WTC11 (cell line): ENCODE results near the gene TEAD1. TPM values are rescaled to one million over a fixed set of nuclear protein-coding genes. Genes with fewer than 3 reads are reported as not detected.

ENCODE experiments used
- ATAC-seq: fragments of 200-7000 bp; cut with Tn5 transposase; 2 replicates; pipeline ENCODE4 v1.10.0; 2021; ENCODE audit warnings: mild to moderate bottlenecking, moderate library complexity
- CTCF ChIA-PET: fragments of 300-600 bp; sonication (Branson Sonifier 250); formaldehyde crosslinking; loops from one replicate; lab custom pipeline; 2021; ENCODE audit warnings: antibody characterized with exemption; lab: Charles Lee
- POLR2A ChIA-PET: fragments of 350-600 bp; sonication (Branson Sonifier 250); formaldehyde crosslinking; loops from one replicate; lab custom pipeline; 2021; ENCODE audit warnings: antibody characterized with exemption; lab: Charles Lee
- DNase-seq: peaks from one replicate; pipeline ENCODE4 v3.0.0; 2021; ENCODE audit warnings: low spot score
- H3K27ac Mint-ChIP-seq: 2 replicates; pipeline ENCODE4 v1.8.0; 2021; ENCODE audit warnings: mixed read lengths
- H3K27me3 Mint-ChIP-seq: 2 replicates; pipeline ENCODE4 v1.8.0; 2021; ENCODE audit warnings: low read depth, mild to moderate bottlenecking, moderate library complexity, mixed read lengths
- H3K36me3 Mint-ChIP-seq: 2 replicates; pipeline ENCODE4 v1.8.0; 2021; ENCODE audit warnings: mixed read lengths
- H3K4me1 Mint-ChIP-seq: 2 replicates; pipeline ENCODE4 v1.8.0; 2022; ENCODE audit warnings: mixed read lengths
- H3K4me3 Mint-ChIP-seq: 2 replicates; pipeline ENCODE4 v1.8.0; 2021; ENCODE audit warnings: mild to moderate bottlenecking, moderate library complexity, mixed read lengths
- H3K9me3 Mint-ChIP-seq: 2 replicates; pipeline ENCODE4 v1.8.0; 2021; ENCODE audit warnings: mixed read lengths
- ATF6 ChIP-seq: sonication (generic); formaldehyde crosslinking; IDR thresholded peaks from 2 replicates; pipeline ENCODE4 v1.8.1; 2023; ENCODE audit warnings: mild to moderate bottlenecking, missing genetic modification reagents
- FOXK1 ChIP-seq: sonication (generic); formaldehyde crosslinking; IDR thresholded peaks from 2 replicates; pipeline ENCODE4 v1.8.0; 2022; ENCODE audit warnings: mild to moderate bottlenecking, moderate library complexity, missing genetic modification reagents
- GABPB1 ChIP-seq: sonication (generic); formaldehyde crosslinking; IDR thresholded peaks from 2 replicates; pipeline ENCODE4 v1.8.1; 2023; ENCODE audit warnings: mild to moderate bottlenecking, missing genetic modification reagents
- NR3C1 ChIP-seq: sonication (generic); formaldehyde crosslinking; conservative IDR thresholded peaks from 2 replicates; pipeline ENCODE4 v1.8.1; 2023; ENCODE audit warnings: low read depth, mild to moderate bottlenecking, missing genetic modification reagents
- SP1 ChIP-seq: sonication (generic); formaldehyde crosslinking; conservative IDR thresholded peaks from 2 replicates; pipeline ENCODE4 v1.8.1; 2022; ENCODE audit warnings: missing genetic modification reagents
- ZMAT4 ChIP-seq: fragments of 250-450 bp; sonication (Bioruptor Pico); IDR thresholded peaks from 2 replicates; pipeline ENCODE4 v1.9.0; 2021; ENCODE audit warnings: mild to moderate bottlenecking
- ZNF219 ChIP-seq: sonication (generic); formaldehyde crosslinking; IDR thresholded peaks from 2 replicates; pipeline ENCODE4 v1.8.0; 2023; ENCODE audit warnings: missing genetic modification reagents, mild to moderate bottlenecking, borderline replicate concordance
- ZNF396 ChIP-seq: fragments of 250-450 bp; sonication (Bioruptor Pico); IDR thresholded peaks from 2 replicates; pipeline ENCODE4 v1.8.0; 2021; ENCODE audit warnings: mild to moderate bottlenecking, moderate library complexity, borderline replicate concordance
- total RNA-seq: library from RNA; stranded (reverse); gene quantifications from 3 replicates; pipeline ENCODE4 v1.2.3, GENCODE V29; 2021
- TF ChIP-seq, protein P1 (sequence below): fragments of 200-600 bp; IDR thresholded peaks from 2 replicates; pipeline ENCODE4 v1.8.0; 2022; ENCODE audit warnings: antibody characterized with exemption
- TF ChIP-seq, protein P2 (sequence below): sonication (generic); formaldehyde crosslinking; IDR thresholded peaks from 2 replicates; pipeline ENCODE4 v1.8.0; 2022; ENCODE audit warnings: mild to moderate bottlenecking, missing genetic modification reagents
- TF ChIP-seq, protein P3 (sequence below): sonication (generic); formaldehyde crosslinking; IDR thresholded peaks from 2 replicates; pipeline ENCODE4 v1.8.0; 2023; ENCODE audit warnings: missing genetic modification reagents, mild to moderate bottlenecking, borderline replicate concordance
- TF ChIP-seq, protein P4 (sequence below): sonication (generic); formaldehyde crosslinking; IDR thresholded peaks from 2 replicates; pipeline ENCODE4 v1.8.0; 2022; ENCODE audit warnings: mild to moderate bottlenecking, missing genetic modification reagents

Gene TEAD1
- total RNA-seq, 1 experiment from 2014 or later: 79.9 TPM

GRCh38 chr11:12727563-12728211 is 53.5 kb downstream of the TEAD1 start:
- H3K27me3 Mint-ChIP-seq: no peaks in the 10 kb centered on the region
- H3K27ac Mint-ChIP-seq: peak overlapping the region; percentile 57; the same call in 1 of the 2 replicates
- no peak for TF ChIP-seq NR3C1 (CRISPR knock-in tag)
- no peak for TF ChIP-seq ATF6 (CRISPR knock-in tag)
- no peak for TF ChIP-seq ZMAT4 (CRISPR knock-in tag)
- TF ChIP-seq, protein P1, sequence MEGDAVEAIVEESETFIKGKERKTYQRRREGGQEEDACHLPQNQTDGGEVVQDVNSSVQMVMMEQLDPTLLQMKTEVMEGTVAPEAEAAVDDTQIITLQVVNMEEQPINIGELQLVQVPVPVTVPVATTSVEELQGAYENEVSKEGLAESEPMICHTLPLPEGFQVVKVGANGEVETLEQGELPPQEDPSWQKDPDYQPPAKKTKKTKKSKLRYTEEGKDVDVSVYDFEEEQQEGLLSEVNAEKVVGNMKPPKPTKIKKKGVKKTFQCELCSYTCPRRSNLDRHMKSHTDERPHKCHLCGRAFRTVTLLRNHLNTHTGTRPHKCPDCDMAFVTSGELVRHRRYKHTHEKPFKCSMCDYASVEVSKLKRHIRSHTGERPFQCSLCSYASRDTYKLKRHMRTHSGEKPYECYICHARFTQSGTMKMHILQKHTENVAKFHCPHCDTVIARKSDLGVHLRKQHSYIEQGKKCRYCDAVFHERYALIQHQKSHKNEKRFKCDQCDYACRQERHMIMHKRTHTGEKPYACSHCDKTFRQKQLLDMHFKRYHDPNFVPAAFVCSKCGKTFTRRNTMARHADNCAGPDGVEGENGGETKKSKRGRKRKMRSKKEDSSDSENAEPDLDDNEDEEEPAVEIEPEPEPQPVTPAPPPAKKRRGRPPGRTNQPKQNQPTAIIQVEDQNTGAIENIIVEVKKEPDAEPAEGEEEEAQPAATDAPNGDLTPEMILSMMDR: no peak
- TF ChIP-seq, protein P2, sequence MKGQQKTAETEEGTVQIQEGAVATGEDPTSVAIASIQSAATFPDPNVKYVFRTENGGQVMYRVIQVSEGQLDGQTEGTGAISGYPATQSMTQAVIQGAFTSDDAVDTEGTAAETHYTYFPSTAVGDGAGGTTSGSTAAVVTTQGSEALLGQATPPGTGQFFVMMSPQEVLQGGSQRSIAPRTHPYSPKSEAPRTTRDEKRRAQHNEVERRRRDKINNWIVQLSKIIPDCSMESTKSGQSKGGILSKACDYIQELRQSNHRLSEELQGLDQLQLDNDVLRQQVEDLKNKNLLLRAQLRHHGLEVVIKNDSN: no peak
- H3K4me3 Mint-ChIP-seq: no peak overlapping the region
- ATAC-seq: no peak
- peaks cover 6% of the 10 kb centered on the region; the same call in 1 of the 2 replicates for H3K36me3 Mint-ChIP-seq
- ChIA-PET POLR2A (no interaction called here), CTCF (no interaction called here)
- H3K4me1 Mint-ChIP-seq: peaks cover 79% of the 10 kb centered on the region
- DNase-seq: no peak
- no peaks in the 10 kb centered on the region for H3K9me3 Mint-ChIP-seq

- CTCF ChIA-PET: no interaction called here
- H3K27me3 Mint-ChIP-seq: no peaks in the 10 kb centered on the region
- no peak overlapping the region for H3K4me3 Mint-ChIP-seq
- peaks cover 78% of the 10 kb centered on the region for H3K4me1 Mint-ChIP-seq
- H3K9me3 Mint-ChIP-seq: no peaks in the 10 kb centered on the region
- no peak overlapping the region for H3K27ac Mint-ChIP-seq
- TF ChIP-seq, protein P1: no peak
- TF ChIP-seq FOXK1 (no peak), ZNF396 (CRISPR knock-in tag) (no peak), SP1 (CRISPR knock-in tag) (no peak)
- POLR2A ChIA-PET: no interaction called here
- H3K36me3 Mint-ChIP-seq: peaks cover 6% of the 10 kb centered on the region; the same call in 1 of the 2 replicates
- DNase-seq (no peak), ATAC-seq (no peak)
These were observed 54.2 kb downstream of the TEAD1 start for GRCh38 chr11:12728417-12728816.

DNA sequence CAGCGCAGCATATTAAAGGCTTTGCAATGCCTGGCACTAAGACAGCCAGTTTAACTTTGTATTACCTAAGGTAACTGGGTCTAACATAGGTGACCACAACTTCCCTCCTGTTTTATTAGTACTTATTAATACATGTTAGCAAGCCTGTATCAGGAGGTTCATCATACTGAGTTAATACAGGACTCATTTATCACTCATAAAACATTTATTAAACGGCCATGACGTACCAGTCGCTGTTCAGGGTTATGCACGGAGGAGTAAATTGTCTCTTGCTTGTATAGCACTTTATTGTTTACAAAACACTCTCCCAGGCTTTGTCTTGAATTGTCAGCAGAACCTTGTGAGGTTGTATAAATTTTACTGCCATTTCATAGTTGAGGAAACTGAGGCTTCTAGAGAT is 55.7 kb downstream of the TEAD1 start:
- no peak for ATAC-seq
- Mint-ChIP-seq H3K9me3 (no peaks in the 10 kb centered on the region), H3K4me3 (no peak overlapping the region), H3K36me3 (peaks cover 6% of the 10 kb centered on the region; the same call in 1 of the 2 replicates), H3K27ac (no peak overlapping the region), H3K27me3 (no peaks in the 10 kb centered on the region), H3K4me1 (peaks cover 70% of the 10 kb centered on the region)
- no peak for DNase-seq
- POLR2A ChIA-PET: no interaction called here
- TF ChIP-seq GABPB1 (CRISPR knock-in tag) (no peak), ZNF219 (no peak)
- TF ChIP-seq, protein P3, sequence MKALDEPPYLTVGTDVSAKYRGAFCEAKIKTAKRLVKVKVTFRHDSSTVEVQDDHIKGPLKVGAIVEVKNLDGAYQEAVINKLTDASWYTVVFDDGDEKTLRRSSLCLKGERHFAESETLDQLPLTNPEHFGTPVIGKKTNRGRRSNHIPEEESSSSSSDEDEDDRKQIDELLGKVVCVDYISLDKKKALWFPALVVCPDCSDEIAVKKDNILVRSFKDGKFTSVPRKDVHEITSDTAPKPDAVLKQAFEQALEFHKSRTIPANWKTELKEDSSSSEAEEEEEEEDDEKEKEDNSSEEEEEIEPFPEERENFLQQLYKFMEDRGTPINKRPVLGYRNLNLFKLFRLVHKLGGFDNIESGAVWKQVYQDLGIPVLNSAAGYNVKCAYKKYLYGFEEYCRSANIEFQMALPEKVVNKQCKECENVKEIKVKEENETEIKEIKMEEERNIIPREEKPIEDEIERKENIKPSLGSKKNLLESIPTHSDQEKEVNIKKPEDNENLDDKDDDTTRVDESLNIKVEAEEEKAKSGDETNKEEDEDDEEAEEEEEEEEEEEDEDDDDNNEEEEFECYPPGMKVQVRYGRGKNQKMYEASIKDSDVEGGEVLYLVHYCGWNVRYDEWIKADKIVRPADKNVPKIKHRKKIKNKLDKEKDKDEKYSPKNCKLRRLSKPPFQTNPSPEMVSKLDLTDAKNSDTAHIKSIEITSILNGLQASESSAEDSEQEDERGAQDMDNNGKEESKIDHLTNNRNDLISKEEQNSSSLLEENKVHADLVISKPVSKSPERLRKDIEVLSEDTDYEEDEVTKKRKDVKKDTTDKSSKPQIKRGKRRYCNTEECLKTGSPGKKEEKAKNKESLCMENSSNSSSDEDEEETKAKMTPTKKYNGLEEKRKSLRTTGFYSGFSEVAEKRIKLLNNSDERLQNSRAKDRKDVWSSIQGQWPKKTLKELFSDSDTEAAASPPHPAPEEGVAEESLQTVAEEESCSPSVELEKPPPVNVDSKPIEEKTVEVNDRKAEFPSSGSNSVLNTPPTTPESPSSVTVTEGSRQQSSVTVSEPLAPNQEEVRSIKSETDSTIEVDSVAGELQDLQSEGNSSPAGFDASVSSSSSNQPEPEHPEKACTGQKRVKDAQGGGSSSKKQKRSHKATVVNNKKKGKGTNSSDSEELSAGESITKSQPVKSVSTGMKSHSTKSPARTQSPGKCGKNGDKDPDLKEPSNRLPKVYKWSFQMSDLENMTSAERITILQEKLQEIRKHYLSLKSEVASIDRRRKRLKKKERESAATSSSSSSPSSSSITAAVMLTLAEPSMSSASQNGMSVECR: no peak
- TF ChIP-seq, protein P1: no peak
- TF ChIP-seq, protein P4, sequence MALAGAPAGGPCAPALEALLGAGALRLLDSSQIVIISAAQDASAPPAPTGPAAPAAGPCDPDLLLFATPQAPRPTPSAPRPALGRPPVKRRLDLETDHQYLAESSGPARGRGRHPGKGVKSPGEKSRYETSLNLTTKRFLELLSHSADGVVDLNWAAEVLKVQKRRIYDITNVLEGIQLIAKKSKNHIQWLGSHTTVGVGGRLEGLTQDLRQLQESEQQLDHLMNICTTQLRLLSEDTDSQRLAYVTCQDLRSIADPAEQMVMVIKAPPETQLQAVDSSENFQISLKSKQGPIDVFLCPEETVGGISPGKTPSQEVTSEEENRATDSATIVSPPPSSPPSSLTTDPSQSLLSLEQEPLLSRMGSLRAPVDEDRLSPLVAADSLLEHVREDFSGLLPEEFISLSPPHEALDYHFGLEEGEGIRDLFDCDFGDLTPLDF (CRISPR knock-in tag): no peak
- CTCF ChIA-PET: no interaction called here
